Natural killer cell (primary cell): ENCODE data around the gene DCDC2. TPM values are rescaled to one million over a fixed set of nuclear protein-coding genes. Genes with fewer than 3 reads are reported as not detected.

Source experiments
- ATAC-seq, 3 donors: fragments of 150-1000 bp in 2 of 3; fragments of 200-7000 bp in 1 of 3; cut with Tn5 transposase; 1 replicate in 1 of 3; 2 replicates in 2 of 3; pipeline ENCODE4 v1.10.0; 2021; ENCODE audit warnings: mild to moderate bottlenecking in 2 of 3, moderate library complexity in 2 of 3
- DNase-seq, 2 donors: peaks; one replicate each; pipeline versions ENCODE4 v3.0.0 to v3.0.0-alpha.2; 2013 to 2021; ENCODE audit warnings: mixed read lengths in 1 of 2
- H3K27ac ChIP-seq: one replicate; pipeline ENCODE4 v1.5.1; 2013; ENCODE audit warnings: mild to moderate bottlenecking, low read length
- H3K27me3 ChIP-seq: one replicate; pipeline ENCODE4 v1.6.1; 2013; ENCODE audit warnings: low read length; ENCODE audit not compliant: control insufficient read depth, insufficient read depth
- H3K36me3 ChIP-seq: one replicate; pipeline ENCODE4 v1.6.1; 2013; ENCODE audit warnings: low read length; ENCODE audit not compliant: control insufficient read depth, insufficient read depth
- H3K4me1 ChIP-seq: one replicate; pipeline ENCODE4 v1.6.1; 2013; ENCODE audit warnings: low read length; ENCODE audit not compliant: control insufficient read depth, insufficient read depth
- H3K4me3 ChIP-seq: one replicate; pipeline ENCODE4 v1.5.1; 2013; ENCODE audit warnings: low read length
- H3K9me3 ChIP-seq: one replicate; pipeline ENCODE4 v1.6.1; 2013; ENCODE audit warnings: low read length; ENCODE audit not compliant: control insufficient read depth, insufficient read depth
- H3K27ac Mint-ChIP-seq, 2 donors: one replicate each; pipeline ENCODE4 v1.8.0; 2022; ENCODE audit warnings: mild to moderate bottlenecking in 2 of 2, mixed read lengths in 2 of 2, moderate library complexity in 1 of 2
- H3K27me3 Mint-ChIP-seq, 2 donors: one replicate each; pipeline ENCODE4 v1.8.0; 2022; ENCODE audit warnings: low read depth in 2 of 2, mixed read lengths in 2 of 2
- H3K36me3 Mint-ChIP-seq: one replicate; pipeline ENCODE4 v1.8.0; 2022; ENCODE audit warnings: mixed read lengths
- H3K4me1 Mint-ChIP-seq, 2 donors: one replicate each; pipeline ENCODE4 v1.8.0; 2022; ENCODE audit warnings: mixed read lengths in 2 of 2
- H3K4me3 Mint-ChIP-seq: one replicate; pipeline ENCODE4 v1.8.0; 2022; ENCODE audit warnings: mild to moderate bottlenecking, moderate library complexity, mixed read lengths
- H3K9me3 Mint-ChIP-seq, 2 donors: one replicate each; pipeline ENCODE4 v1.8.0; 2022; ENCODE audit warnings: mixed read lengths in 2 of 2
- CTCF ChIP-seq: fragments of 200-600 bp; IDR thresholded peaks from one replicate; pipeline ENCODE4 v1.8.0; 2022; ENCODE audit warnings: antibody characterized with exemption
- WGBS: methylation state at CpG from one replicate; pipeline ENCODE4 v1.1.7; 2013; ENCODE audit warnings: missing lambda C conversion rate; ENCODE audit not compliant: insufficient coverage; 5-methylcytosine and 5-hydroxymethylcytosine counted together
- intact Hi-C: fragments of 100-400 bp; cut with micrococcal nuclease; formaldehyde crosslinking; loops from one replicate; pipeline ENCODE4 v1.14.2; 2022
- total RNA-seq, 4 donors: library from RNA; stranded (reverse); fragments of 120-200 nt in 1 of 4; gene quantifications; one replicate each; pipeline versions ENCODE4 v1.2.3 to v1.2.4, GENCODE V29; 2013 to 2022

Gene DCDC2
- total RNA-seq, 3 donors from 2014 or later (not counting 1 experiment from before 2014, with no cell fraction given), result not detected

- intact Hi-C loops, result no loop called here
- DNase-seq (no peak), ATAC-seq (no peak)
- Histone ChIP-seq H3K27me3 (peaks cover 4% of the 10 kb centered on the region), H3K9me3 (no peaks in the 10 kb centered on the region), H3K4me1 (no peaks in the 10 kb centered on the region), H3K27ac (no peak overlapping the region), H3K36me3 (no peaks in the 10 kb centered on the region), H3K4me3 (no peak overlapping the region)
- 100% methylated on average over 1 of the region's 2 CpGs for WGBS
- TF ChIP-seq CTCF, result no peak
- Mint-ChIP-seq H3K9me3 (no peaks in the 10 kb centered on the region), H3K4me3 (no peak overlapping the region), H3K27me3 (peaks cover 20 to 25% of the 10 kb centered on the region in 2 donors), H3K27ac (no peak overlapping the region), H3K4me1 (no peaks in the 10 kb centered on the region), H3K36me3 (no peaks in the 10 kb centered on the region)
Observed at GRCh38 chr6:24391756-24392405, 34.0 kb upstream of the DCDC2 start.

- 75% methylated on average over 1 of the region's 2 CpGs for WGBS
- H3K27ac Mint-ChIP-seq, result no peak overlapping the region
- no peak for ATAC-seq
Observed at GRCh38 chr6:24391208-24391607, 33.3 kb upstream of the DCDC2 start.

GRCh38 chr6:24387818-24388217, 30.0 kb upstream of the DCDC2 start:
- no CpG with 5 or more reads among the region's 1 CpG for WGBS

More at GRCh38 chr6:24391208-24391607, 33.3 kb upstream of the DCDC2 start:
- no peak overlapping the region for H3K4me3 ChIP-seq
- H3K4me1 ChIP-seq, result no peaks in the 10 kb centered on the region
- Mint-ChIP-seq H3K4me3 (no peak overlapping the region), H3K9me3 (no peaks in the 10 kb centered on the region), H3K4me1 (no peaks in the 10 kb centered on the region), H3K27me3 (peaks cover 14 to 19% of the 10 kb centered on the region in 2 donors), H3K36me3 (no peaks in the 10 kb centered on the region)
- DNase-seq, result no peak
- intact Hi-C loops, result no loop called here
- H3K9me3 ChIP-seq, result no peaks in the 10 kb centered on the region
- TF ChIP-seq CTCF, result no peak
- H3K27ac ChIP-seq, result no peak overlapping the region
- no peaks in the 10 kb centered on the region for H3K36me3 ChIP-seq
- peaks cover 3% of the 10 kb centered on the region for H3K27me3 ChIP-seq

More at GRCh38 chr6:24387818-24388217, 30.0 kb upstream of the DCDC2 start:
- Histone ChIP-seq H3K9me3 (no peaks in the 10 kb centered on the region), H3K4me3 (no peak overlapping the region), H3K27me3 (no peaks in the 10 kb centered on the region), H3K4me1 (no peaks in the 10 kb centered on the region), H3K27ac (no peak overlapping the region), H3K36me3 (no peaks in the 10 kb centered on the region)
- no peak for TF ChIP-seq CTCF
- no peak overlapping the region for H3K4me3 Mint-ChIP-seq
- ATAC-seq (no peak), DNase-seq (no peak)
- H3K36me3 Mint-ChIP-seq, result no peaks in the 10 kb centered on the region
- no peaks in the 10 kb centered on the region for H3K4me1 Mint-ChIP-seq
- intact Hi-C loops, result no loop called here
- H3K9me3 Mint-ChIP-seq, result no peaks in the 10 kb centered on the region
- H3K27ac Mint-ChIP-seq, result no peak overlapping the region
- H3K27me3 Mint-ChIP-seq, result peaks cover 2 to 12% of the 10 kb centered on the region in 2 donors
